Mesenteric fat pad (tissue), 1 donor: Measurements from ENCODE around the gene NOM1. TPM values are rescaled to one million over a fixed set of nuclear protein-coding genes. Genes with fewer than 3 reads are reported as not detected.
A peak's percentile ranks its signal among the peaks of the same experiment; 100 is the strongest.

Experiments
- DNase-seq: peaks from one replicate; pipeline ENCODE4 v3.0.0-alpha.2; 2020; ENCODE audit warnings: low spot score
- total RNA-seq: library from RNA; stranded (reverse); fragmentation: NEBNext Ultra II Directional; extraction: Animal tissue kit (Norgen Biotek cat#: 25700); gene quantifications from one replicate; pipeline ENCODE4 v1.2.1, GENCODE V29; 2021
- donor health status: DM: yes; HTN: yes; CAD: no.

The NOM1 gene
- total RNA-seq, 1 donor from 2014 or later = 19.9 TPM

GRCh38 chr7:157016352-157017041, 67.0 kb downstream of the NOM1 start:
- DNase-seq = peak; percentile 16

- DNase-seq = peak; percentile 57
Observed at GRCh38 chr7:157017149-157017548, 67.6 kb downstream of the NOM1 start.

- peak; percentile 77 for DNase-seq
Observed at GRCh38 chr7:157017603-157018327, 68.3 kb downstream of the NOM1 start.

GRCh38 chr7:157018328-157018996, 69.0 kb downstream of the NOM1 start:
- peak; percentile 45 for DNase-seq

GRCh38 chr7:157018997-157019608, 69.6 kb downstream of the NOM1 start:
- peak; percentile 86 for DNase-seq

- peak; percentile 79 for DNase-seq
Observed at GRCh38 chr7:157019718-157020451, 70.4 kb downstream of the NOM1 start.

- peak; percentile 82 for DNase-seq
Observed at GRCh38 chr7:157020514-157021070, 71.1 kb downstream of the NOM1 start.

GRCh38 chr7:157021071-157021870, 71.8 kb downstream of the NOM1 start:
- peak; percentile 88 for DNase-seq

- DNase-seq = peak; percentile 59
Observed at GRCh38 chr7:157021871-157022680, 72.6 kb downstream of the NOM1 start.

Other genes with a start within 250 kb of the NOM1 start
- gene LMBR1, start 56.5 kb upstream of the NOM1 start, total RNA-seq = 69.2 TPM
- gene MNX1, start 61.0 kb downstream of the NOM1 start, total RNA-seq = not detected
- gene UBE3C, start 189.2 kb downstream of the NOM1 start, total RNA-seq = 75.3 TPM